Gastroesophageal sphincter (tissue), 3 donors: ENCODE measurements around the gene SPEF2.

Experiments used
- POLR2A ChIP-seq, 2 donors: fragments of 450-650 bp; IDR thresholded peaks; one replicate each; pipeline ENCODE4 v1.6.1; 2017; ENCODE audit warnings: antibody characterized with exemption in 2 of 2, mild to moderate bottlenecking in 2 of 2, moderate library complexity in 1 of 2
- POLR2AphosphoS5 ChIP-seq: sonication (generic); formaldehyde crosslinking; IDR thresholded peaks from one replicate; pipeline ENCODE4 v1.6.1; 2017; ENCODE audit warnings: antibody characterized with exemption
- TF ChIP-seq, protein P1 (sequence below), 4 experiments: fragments of 200-600 bp in 2 of 4; fragments of 450-650 bp in 2 of 4; sonication (generic) in 1 of 4; IDR thresholded peaks; one replicate each; pipeline ENCODE4 v1.5.1; 2017 to 2019; ENCODE audit warnings: antibody characterized with exemption in 4 of 4, mild to moderate bottlenecking in 2 of 4, moderate library complexity in 2 of 4

- TF ChIP-seq, protein P1, sequence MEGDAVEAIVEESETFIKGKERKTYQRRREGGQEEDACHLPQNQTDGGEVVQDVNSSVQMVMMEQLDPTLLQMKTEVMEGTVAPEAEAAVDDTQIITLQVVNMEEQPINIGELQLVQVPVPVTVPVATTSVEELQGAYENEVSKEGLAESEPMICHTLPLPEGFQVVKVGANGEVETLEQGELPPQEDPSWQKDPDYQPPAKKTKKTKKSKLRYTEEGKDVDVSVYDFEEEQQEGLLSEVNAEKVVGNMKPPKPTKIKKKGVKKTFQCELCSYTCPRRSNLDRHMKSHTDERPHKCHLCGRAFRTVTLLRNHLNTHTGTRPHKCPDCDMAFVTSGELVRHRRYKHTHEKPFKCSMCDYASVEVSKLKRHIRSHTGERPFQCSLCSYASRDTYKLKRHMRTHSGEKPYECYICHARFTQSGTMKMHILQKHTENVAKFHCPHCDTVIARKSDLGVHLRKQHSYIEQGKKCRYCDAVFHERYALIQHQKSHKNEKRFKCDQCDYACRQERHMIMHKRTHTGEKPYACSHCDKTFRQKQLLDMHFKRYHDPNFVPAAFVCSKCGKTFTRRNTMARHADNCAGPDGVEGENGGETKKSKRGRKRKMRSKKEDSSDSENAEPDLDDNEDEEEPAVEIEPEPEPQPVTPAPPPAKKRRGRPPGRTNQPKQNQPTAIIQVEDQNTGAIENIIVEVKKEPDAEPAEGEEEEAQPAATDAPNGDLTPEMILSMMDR (IDR thresholded peaks at IDR 0.05): no peak
- TF ChIP-seq POLR2A (IDR thresholded peaks at IDR 0.05) (no peak), POLR2AphosphoS5 (no peak)
Observed at GRCh38 chr5:35762368-35762767, 144.7 kb downstream of the SPEF2 start.
